Esophagus muscularis mucosa (tissue), 4 donors: ENCODE results near the gene CACFD1. TPM values are rescaled to one million over a fixed set of nuclear protein-coding genes. Genes with fewer than 3 reads are reported as not detected.

Experiments used
- DNase-seq: peaks from one replicate; pipeline ENCODE4 v3.0.0-alpha.2; 2017; ENCODE audit errors: extremely low spot score
- H3K27ac ChIP-seq, 4 donors: fragments of 200-600 bp; sonication (generic); replicated peaks in 1 of 4; 1 replicate in 3 of 4; 2 replicates in 1 of 4; pipeline ENCODE4 v1.5.1; 2016 to 2019; ENCODE audit warnings: mild to moderate bottlenecking in 1 of 4
- H3K27me3 ChIP-seq, 4 donors: fragments of 200-600 bp; sonication (generic); one replicate each; pipeline versions ENCODE4 v1.5.1 to v1.6.0; 2016 to 2019
- H3K36me3 ChIP-seq, 4 donors: fragments of 200-600 bp; sonication (generic); one replicate each; pipeline ENCODE4 v1.5.1; 2016 to 2019
- H3K4me1 ChIP-seq, 4 donors: fragments of 200-600 bp; sonication (generic); one replicate each; pipeline ENCODE4 v1.5.1; 2016 to 2019
- H3K4me3 ChIP-seq, 4 donors: fragments of 200-600 bp; sonication (generic); 1 replicate in 2 of 4; 2 replicates in 2 of 4; pipeline ENCODE4 v1.5.1; 2016 to 2019; ENCODE audit warnings: mild to moderate bottlenecking in 4 of 4, moderate library complexity in 1 of 4
- H3K9me3 ChIP-seq, 4 donors: fragments of 200-600 bp; sonication (generic); 1 replicate in 3 of 4; 2 replicates in 1 of 4; pipeline ENCODE4 v1.5.1; 2016 to 2019
- CTCF ChIP-seq, 3 experiments: fragments of 200-600 bp in 2 of 3; fragments of 450-650 bp in 1 of 3; sonication (generic) in 2 of 3; IDR thresholded peaks; one replicate each; pipeline ENCODE4 v1.5.1; 2017 to 2019; ENCODE audit warnings: antibody characterized with exemption in 3 of 3, mild to moderate bottlenecking in 2 of 3, moderate library complexity in 1 of 3
- EP300 ChIP-seq: sonication (generic); formaldehyde crosslinking; IDR thresholded peaks from one replicate; pipeline ENCODE4 v1.6.1; 2017; ENCODE audit warnings: antibody characterized with exemption
- POLR2A ChIP-seq: fragments of 450-650 bp; IDR thresholded peaks from one replicate; pipeline ENCODE4 v1.6.1; 2017; ENCODE audit warnings: antibody characterized with exemption, moderate library complexity, mild to moderate bottlenecking, low read depth
- POLR2AphosphoS5 ChIP-seq, 2 donors: sonication (generic); formaldehyde crosslinking; IDR thresholded peaks; one replicate each; pipeline ENCODE4 v1.6.1; 2017; ENCODE audit warnings: antibody characterized with exemption in 2 of 2
- WGBS: methylation state at CpG from one replicate; pipeline ENCODE4 v1.1.5; 2018; 5-methylcytosine and 5-hydroxymethylcytosine counted together
- intact Hi-C: fragments of 100-400 bp; cut with DNase I; formaldehyde crosslinking; loops from one replicate; pipeline ENCODE4 v1.15.1; 2023
- total RNA-seq, 4 donors: library from RNA; depleted of rRNA; stranded (reverse); fragments of >200 nt; gene quantifications; one replicate each; pipeline versions ENCODE4 v1.1.0 to v1.2.1, GENCODE V29; 2016

The CACFD1 gene
- total RNA-seq, 4 donors from 2014 or later = 12.5 to 27.8 (median 19.6) TPM

GRCh38 chr9:133452562-133452961 lies 7.2 kb upstream of the CACFD1 start:
- peaks cover 0 to 5% (median 0%) of the 10 kb centered on the region in 4 donors for H3K36me3 ChIP-seq
- intact Hi-C loops = no loop called here
- H3K4me3 ChIP-seq = no peak overlapping the region
- no peak for DNase-seq
- H3K9me3 ChIP-seq = no peaks in the 10 kb centered on the region
- no peak overlapping the region for H3K27ac ChIP-seq
- TF ChIP-seq CTCF (IDR thresholded peaks at IDR 0.05) (no peak), EP300 (no peak), POLR2A (no peak), POLR2AphosphoS5 (IDR thresholded peaks at IDR 0.05) (no peak)
- WGBS = 90% methylated on average over 5 of the region's 7 CpGs
- H3K4me1 ChIP-seq = no peaks in the 10 kb centered on the region
- no peaks in the 10 kb centered on the region for H3K27me3 ChIP-seq

GRCh38 chr9:133453651-133454050 lies 6.1 kb upstream of the CACFD1 start:
- H3K4me3 ChIP-seq = no peak overlapping the region
- H3K27ac ChIP-seq = no peak overlapping the region
- WGBS = 79% methylated on average over 11 of the region's 11 CpGs
- peaks cover 0 to 5% (median 0%) of the 10 kb centered on the region in 4 donors for H3K36me3 ChIP-seq
- DNase-seq = no peak
- peaks cover 0 to under 1% (median under 1%) of the 10 kb centered on the region in 4 donors for H3K4me1 ChIP-seq
- H3K9me3 ChIP-seq = no peaks in the 10 kb centered on the region
- TF ChIP-seq POLR2AphosphoS5 (IDR thresholded peaks at IDR 0.05) (no peak), EP300 (no peak), CTCF (IDR thresholded peaks at IDR 0.05) (no peak), POLR2A (no peak)
- intact Hi-C loops = no loop called here
- H3K27me3 ChIP-seq = no peaks in the 10 kb centered on the region

- 90% methylated on average over 11 of the region's 19 CpGs for WGBS
- Histone ChIP-seq H3K9me3 (no peaks in the 10 kb centered on the region), H3K27me3 (no peaks in the 10 kb centered on the region), H3K4me1 (peaks cover 6 to 7% (median 7%) of the 10 kb centered on the region in 4 donors), H3K4me3 (no peak overlapping the region), H3K27ac (no peak overlapping the region), H3K36me3 (peaks cover 0 to 5% (median 0%) of the 10 kb centered on the region in 4 donors)
- intact Hi-C loops = no loop called here
- no peak for DNase-seq
- no peak for TF ChIP-seq POLR2A
- no peak for TF ChIP-seq POLR2AphosphoS5 (IDR thresholded peaks at IDR 0.05)
- TF ChIP-seq EP300 = no peak
- no peak for TF ChIP-seq CTCF (IDR thresholded peaks at IDR 0.05)
Measured at GRCh38 chr9:133454325-133454724, 5.5 kb upstream of the CACFD1 start.

- Histone ChIP-seq H3K36me3 (peaks cover 0 to 5% (median 0%) of the 10 kb centered on the region in 4 donors), H3K27ac (no peak overlapping the region), H3K4me1 (peaks cover 6 to 8% (median 7%) of the 10 kb centered on the region in 4 donors), H3K27me3 (no peaks in the 10 kb centered on the region), H3K9me3 (no peaks in the 10 kb centered on the region), H3K4me3 (no peak overlapping the region)
- TF ChIP-seq CTCF (IDR thresholded peaks at IDR 0.05) (no peak), EP300 (no peak), POLR2A (no peak), POLR2AphosphoS5 (IDR thresholded peaks at IDR 0.05) (no peak)
- intact Hi-C loops = no loop called here
- 96% methylated on average over 9 of the region's 20 CpGs for WGBS
- no peak for DNase-seq
Measured at GRCh38 chr9:133454943-133455673, 4.7 kb upstream of the CACFD1 start.
